NCI-H1092 treated with DMSO at 0.1 percent for 48 hours (cell line): ENCODE measurements around the gene EXOC4.
"Not testable (repeated sequence)": the region's sequence is repeated elsewhere in the genome, so short reads cannot be mapped to it uniquely, and the experiment has no call there.

ENCODE experiments used
- DNase-seq: peaks from one replicate; lab custom pipeline; 2025; lab: John Stamatoyannopoulos, UW

The EXOC4 gene

DNA sequence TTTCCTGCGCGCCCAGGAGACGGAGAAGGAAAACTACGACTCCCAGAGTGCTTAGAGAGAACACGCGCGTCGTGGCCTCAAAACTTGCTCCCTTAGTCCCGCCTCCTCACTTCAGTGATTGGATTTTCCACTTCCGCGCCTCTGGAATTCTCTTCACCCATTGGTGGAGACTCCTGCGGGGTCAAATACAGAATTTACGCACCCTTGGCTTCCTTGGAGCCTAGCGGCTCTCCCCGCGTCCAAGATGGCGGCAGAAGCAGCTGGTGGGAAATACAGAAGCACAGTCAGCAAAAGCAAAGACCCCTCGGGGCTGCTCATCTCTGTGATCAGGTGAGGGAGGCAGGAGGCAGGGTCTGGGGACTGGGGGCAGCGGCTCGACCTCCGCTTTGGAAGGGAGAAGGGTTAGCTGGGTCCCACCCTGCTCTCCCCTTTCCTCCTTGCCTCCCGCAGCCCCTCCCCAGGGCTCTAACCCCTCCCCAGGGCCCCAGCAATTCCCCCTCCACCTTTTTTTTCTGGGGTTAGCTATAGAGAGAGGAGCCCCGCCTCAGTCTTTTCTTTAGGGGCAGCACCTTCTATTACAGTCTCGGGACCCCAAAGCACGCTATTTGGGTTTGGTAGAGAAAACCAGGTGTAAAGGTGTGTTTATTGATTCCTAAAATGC, at the start of gene EXOC4:
Gene EXOC4, plus strand, starts transcription at position 221 of the 661 bp plus-strand sequence.
- DNase-seq, result peak; percentile 99

DNA sequence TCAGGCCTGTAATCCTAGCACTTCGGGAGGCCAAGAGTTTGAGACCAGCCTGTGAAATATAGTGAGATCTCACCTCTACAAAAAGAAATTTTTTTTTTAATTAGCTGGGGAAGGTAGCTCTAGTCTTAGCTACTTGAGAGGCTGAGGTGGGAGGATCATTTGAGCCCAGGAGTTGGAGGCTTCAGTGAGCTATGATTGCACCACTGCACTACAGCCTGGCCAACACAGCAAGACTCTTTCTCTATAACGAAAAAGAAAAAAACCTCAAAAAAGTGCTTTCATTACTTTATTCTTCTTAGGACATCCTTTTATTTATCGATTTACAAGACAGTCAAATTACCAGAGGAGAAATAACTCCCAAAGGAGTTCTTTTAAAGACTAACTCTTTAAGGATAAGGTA, 49.4 kb upstream of the EXOC4 start:
- no peak for DNase-seq

DNA sequence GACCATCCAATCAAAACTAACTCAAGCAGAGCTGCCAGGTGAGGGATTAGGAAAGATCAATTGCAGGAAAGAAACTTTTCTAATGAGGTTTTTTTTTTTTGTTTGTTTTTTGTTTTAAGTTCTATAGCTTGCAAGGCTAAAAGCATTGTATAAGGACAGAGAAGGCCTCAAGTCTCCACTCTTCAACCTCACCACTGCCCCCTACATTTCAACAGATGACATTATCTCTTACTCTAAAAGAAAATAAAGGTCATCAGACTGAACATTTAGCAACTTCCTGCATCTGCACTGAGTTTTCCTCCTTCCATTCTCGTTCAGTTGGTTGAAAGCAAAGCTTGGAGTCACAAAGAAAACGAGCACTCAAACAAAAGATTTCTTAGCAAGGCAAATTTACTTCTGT, 45.2 kb upstream of the EXOC4 start:
- DNase-seq, result no peak

DNA sequence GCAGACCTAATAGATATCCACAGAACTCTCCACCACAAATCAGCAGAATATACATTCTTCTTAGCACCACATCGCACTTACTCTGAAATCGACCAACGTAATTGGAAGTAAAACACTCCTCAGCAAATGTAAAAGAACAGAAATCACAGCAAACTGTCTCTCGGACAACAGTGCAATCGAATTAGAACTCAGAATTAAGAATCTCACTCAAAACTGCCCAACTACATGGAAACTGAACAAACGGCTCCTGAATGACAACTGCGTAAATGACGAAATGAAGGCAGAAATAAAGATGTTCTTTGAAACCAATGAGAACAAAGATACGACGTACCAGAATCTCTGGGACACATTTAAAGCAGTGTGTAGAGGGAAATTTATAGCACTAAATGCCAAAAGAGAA, 42.1 kb upstream of the EXOC4 start:
- not testable (repeated sequence) for DNase-seq

DNA sequence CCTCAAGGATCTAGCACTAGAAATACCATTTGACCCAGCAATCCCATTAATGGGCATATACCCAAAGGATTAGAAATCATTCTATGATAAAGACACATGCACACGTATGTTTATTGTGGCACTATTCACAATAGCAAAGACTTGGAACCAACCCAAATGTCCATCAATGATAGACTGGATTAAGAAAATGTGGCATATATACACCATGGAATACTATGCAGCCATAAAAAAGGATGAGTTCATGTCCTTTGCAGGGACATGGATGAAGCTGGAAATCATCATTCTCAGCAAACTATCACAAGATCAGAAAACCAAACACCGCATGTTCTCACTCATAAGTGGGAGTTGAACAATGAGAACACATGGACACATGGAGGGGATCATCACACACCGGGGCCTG, 39.1 kb upstream of the EXOC4 start:
- not testable (repeated sequence) for DNase-seq

DNA sequence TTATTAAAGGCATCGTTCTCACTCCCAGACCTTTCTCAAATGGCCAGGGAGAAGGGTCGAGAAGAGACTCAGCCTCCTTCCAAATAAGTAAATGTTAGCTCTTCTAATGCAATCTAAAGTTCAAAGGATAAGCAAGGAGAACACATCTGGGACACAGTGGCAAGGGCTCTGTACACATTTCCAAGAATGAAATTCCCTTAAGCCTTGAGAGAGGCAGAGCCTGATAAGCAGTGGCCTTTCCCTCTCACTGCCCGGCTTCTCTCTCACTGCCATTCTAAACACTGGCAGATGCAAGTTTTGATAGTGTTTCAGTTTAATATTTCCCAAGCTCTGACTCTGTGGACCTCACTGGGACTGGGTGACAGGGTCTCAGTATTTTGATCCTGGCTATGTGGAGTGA, 35.1 kb upstream of the EXOC4 start:
- DNase-seq, result no peak

DNA sequence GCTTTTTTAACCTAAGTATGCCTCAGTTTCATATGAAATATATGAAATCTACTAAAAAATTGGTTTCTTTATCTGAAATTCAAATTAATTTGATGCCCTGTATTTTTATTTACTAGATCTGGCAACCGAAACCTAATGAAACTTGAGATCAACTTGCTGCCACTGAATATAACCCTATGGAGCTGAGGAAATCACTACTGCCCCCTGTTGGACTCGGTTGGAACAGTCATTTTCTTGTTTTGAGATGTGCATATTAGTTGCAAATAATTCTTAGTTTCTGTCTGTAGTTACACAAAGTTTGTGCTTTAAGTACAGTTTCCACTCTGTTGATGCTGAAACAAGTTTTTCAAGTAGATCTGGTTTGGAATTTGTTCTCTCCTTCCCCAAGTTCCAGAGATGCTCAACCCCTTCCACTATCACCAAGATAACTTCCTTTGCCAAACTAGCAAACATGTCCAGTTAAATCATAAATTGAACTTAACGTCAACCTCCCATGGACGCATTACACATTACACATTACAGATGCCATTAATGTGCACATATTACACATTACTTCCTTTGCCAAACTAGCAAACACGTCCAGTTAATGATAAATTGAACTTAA, 22.2 kb upstream of the EXOC4 start:
- peak; percentile 77 for DNase-seq

DNA sequence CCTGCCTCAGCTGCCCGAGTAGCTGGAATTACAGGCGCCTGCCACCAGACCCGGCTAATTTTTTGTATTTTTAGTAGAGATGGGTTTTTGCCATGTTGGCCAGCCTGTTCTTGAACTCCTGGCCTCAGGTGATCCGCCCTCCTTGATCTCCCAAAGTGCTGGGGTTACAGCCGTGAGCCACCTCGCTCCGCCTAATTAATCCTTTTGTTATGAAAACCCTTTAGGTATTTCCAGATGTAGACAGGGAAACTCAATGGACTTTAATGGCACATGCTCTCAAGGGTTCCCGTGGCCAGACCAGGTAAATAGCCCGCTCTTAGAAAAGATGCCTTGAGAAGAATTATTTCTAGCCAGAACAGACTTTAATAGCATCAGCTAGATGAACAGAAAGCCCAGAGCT, 19.7 kb upstream of the EXOC4 start:
- no peak for DNase-seq

DNA sequence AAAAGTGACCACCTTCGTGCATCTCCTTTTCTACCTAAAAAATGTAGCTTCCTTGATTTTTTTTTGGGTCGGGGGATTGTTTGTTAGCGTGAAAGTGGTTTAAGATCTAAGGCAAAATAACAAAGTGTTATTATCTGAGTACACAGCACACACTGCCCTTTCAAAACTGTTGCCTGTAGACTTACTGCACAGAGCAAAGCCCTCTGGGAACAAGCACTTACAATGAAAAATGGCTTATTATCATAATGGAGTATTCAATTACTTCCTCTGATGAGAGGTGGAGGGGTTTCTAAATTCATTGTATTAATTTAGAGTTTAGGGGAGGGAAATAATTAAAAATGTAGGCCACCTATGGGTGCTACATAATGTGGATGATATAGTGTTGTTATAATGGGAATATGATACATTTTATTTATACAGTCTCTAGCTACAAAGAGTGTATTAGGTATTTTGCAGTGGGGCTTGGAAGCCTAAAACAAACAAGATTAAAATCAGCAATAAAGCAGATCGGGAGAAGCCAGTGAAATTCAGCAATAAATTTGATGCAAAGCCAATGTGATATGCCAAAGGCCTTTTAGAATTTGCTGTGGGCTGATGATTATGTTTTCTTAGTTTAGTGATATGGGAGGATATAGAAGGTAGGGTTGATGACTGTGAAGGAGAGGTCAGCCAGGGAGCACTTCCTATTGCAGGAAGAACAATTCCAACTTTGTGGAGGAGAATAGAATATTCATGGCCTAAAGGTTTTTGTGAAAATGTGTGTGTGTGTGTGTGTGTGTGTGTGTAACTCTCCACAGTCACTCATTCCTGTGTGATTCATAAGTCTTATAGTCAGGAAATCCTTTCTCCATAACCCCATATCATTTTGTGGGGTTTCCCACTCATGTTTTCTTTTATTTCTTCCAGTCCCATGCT, 17.7 kb upstream of the EXOC4 start:
- peak; percentile 58 for DNase-seq

DNA sequence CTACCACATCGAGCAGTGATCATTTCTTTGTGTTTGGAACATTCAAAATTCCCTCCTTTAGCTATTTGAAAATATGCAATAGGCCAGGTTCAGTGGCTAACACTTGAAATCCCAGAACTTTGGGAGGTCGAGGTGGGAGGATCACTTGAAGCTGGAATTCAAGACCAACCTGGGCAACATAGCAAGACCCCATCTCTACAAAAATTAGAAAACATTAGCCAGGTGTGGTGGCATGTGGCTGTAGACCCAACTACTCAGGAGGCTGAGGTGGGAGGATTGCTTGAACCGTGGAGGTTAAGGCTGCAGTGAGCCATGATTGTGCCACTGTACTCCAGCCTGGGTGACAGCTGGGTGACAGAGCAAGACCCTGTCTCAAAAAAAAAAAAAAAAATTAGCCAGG, 15.3 kb upstream of the EXOC4 start:
- DNase-seq, result no peak

DNA sequence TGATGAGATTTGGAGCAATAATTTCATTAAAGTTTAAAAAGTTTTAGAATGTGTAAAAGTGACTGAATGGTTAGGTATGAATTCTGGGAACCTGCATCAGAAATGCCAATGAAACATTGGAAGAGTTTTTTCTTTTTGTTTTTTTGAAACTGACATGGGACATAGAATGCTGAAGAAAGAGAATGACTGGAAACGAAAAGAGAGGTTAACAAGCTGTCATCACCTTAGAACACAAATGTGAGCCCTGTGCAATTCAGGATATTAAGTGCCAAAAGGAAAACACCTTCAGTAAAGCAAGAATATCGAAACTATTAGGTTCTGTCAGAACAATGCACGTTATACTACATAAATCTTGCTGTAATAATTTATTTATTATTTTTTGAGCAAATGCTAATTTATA, 12.6 kb upstream of the EXOC4 start:
- DNase-seq, result no peak

DNA sequence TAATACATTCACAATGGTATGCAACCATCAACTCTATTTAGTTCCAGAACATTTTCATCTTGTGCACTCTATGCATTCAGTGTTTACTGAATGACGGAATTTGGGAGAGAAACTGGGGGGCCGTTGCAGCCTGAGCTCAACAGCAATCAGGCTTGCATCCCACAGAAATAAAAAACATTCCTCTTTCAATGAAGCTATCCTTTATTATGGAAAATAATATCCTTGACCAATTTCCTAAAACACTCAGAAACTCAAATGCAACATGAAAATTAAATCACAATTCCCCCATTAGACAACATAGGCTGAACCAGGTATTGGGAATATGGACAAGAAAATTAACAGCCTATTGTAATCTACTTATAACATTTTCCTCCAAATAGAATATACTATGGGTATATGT, 6.3 kb upstream of the EXOC4 start:
- DNase-seq, result no peak

DNA sequence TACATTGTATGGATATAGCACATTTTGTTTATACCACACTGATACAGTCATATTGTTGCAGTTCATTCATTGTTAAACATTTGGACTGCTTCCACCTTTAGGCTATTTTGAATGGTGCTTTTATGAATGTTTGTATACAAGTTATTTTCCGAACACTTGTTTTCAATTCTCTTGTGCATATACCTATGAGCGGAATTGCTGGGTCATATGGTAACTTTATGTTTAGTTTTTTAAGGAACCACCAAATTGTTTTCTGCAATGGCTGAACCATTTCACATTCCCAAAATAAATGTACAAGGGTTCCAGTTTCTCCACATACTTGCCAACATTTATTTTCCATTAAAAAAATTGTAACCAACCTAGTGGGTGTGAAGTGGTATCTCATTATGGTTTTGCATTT, 4.0 kb upstream of the EXOC4 start:
- DNase-seq, result no peak

DNA sequence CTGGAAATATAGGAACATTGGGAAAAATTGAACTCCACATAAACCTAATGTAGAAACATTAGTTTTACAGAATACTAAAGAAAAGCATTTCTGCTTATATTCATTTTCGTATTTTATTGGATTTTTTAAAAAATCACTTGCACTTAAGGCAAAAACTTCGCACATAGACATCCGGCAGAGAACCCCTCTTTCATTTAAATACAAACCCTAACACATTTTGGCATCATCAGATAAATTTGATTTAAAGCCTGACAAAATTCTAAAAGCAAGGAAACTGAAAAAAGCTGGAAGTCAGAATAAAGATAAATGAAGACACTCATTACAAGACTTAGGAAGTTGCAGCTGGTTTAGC, 396 bp upstream of the EXOC4 start:
- no peak for DNase-seq

DNA sequence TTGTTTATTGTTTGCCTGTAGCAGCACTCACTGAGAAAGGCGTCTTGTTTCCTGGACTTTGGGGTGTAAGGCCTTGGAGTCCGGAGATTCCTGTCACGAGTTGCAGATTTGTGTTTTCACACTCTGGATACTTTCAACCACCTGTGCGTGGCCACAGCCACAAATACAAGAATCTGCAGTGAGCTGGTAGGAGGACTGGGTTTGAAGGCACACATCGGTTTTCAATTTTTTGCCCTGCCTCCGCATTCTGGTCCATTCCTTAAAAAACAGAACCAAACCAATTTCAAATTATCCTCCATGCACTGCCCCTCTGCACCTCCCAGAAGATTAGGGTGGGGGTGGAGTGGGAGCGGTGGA, 619 bp downstream of the EXOC4 start:
- no peak for DNase-seq

DNA sequence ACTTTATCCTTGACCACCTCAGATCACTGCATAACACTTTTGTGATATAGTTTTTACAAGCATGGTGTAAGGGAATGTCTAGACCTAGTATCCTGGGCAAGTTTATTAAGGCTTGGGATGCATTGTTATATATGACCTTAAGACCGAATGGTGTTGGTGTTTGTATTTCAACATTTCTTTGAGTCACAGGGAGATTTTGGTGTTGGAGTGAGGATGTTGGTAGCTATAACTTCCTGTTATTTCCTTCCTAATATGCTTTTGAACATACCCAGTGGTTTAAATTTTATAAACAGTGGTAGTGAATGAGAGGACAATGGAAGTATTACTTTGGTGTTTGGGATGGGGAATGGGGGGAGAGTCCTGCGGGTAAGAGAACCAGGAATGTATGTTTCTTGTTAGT, 2.6 kb downstream of the EXOC4 start:
- no peak for DNase-seq

DNA sequence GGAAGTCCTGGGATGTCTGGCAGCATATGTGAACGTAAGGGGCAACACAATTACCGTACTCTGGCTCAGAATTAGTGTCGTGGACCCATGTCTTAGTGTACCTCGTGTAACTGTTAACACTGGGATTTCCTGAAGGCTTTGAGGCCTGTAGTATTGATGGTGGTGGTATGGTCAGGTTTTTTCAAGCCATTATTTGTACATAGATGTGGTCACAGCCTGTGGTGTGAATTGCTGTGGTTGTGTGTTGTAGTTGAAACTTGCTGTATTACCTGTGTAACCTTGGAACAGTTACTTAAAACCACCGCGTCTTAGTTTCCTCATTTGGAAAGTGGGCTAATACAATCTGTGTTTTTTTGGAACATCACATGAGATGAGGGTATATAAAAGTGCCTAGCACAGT, 5.3 kb downstream of the EXOC4 start:
- no peak for DNase-seq

DNA sequence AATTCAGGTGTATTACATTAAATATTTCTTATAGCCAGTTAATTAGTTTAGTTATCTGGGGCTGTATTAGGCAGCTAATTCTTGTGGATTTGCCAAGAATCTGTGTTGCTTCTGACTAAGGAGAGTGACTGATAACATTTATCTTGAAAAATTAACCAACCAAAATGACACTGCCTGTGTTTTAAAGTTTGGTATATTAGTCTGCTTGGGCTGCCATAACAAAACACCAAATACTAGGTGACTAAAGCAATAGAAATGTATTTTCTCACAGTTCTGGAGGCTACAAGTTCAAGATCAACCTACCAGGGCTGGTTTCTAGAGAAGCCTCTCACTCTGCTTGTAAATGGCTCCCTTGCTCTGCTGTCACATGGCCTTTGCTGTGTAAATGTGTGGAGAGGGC, 12.9 kb downstream of the EXOC4 start:
- no peak for DNase-seq

DNA sequence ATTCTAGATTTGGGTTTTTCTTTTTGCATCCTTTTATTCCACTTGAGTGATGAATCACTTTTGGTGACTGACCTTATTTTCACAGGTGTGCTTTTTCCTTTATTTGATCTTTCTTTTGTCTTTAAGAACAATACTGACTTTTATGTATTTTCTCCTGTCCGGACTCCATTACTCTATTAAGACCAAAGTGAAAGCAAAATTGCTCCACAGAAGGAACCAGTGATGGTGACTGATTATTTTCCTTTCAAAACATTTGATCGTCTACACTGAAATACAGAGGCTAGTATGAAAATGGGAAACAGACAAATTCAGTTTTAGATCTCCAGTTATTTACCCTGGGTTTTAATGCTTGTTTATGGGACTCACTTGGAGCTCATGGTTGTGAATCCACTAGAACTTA, 15.5 kb downstream of the EXOC4 start:
- DNase-seq, result no peak

DNA sequence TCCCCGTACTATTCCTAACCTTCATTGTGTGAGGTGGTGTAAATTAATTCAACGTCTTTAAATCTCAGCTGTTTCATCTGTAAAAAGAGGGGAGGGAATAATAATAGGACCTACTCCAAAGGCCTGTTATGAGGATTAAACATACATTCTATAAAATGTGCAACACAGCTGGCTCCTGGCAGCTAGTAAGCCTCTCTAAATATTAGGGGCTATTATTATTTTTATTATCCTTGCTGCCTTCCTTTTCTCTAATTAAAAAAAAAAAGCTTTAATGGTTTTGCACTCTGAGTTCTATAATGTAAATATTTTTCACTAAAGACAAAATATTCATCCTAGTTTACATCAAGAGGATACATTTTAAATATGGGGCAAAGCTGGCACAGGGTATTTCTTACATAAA, 19.5 kb downstream of the EXOC4 start:
- DNase-seq, result no peak

DNA sequence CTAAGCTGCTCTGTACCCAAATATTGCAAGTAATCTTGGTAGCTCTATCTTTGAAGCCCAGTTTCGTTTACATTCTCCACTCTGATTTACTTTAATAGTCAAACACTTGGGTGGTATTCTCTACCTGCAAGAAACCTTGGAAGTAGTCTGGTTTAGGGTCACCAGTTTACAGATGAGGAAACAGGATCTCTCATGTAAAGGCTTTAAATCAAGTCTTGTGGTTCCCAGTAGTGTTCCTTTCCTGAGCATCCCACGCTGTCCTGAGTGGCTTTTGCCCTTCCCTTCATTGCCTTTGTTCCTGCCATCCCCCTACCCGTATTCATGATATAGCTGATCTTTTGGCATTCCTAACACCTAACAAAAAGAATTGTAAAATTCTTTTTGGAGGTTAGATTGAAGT, 20.3 kb downstream of the EXOC4 start:
- DNase-seq, result no peak

DNA sequence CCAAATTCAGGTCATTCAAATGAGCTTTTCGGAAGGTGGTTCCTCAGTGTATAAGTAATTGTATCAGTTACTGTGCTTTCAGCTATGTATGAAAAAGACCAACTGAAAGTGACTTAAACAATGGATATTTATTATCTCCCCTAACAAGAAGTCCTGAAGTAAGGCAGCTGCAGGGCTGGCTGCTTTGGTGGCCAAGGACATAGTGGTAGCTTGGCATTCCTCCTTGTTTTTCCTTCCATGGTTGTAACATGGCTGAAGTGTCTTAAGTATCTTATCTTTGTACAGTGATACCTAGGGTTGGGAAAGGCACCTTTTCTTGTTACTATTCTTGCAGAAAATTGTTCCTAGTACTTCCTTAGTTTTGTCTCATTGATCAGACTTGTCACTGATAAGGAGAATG, 21.4 kb downstream of the EXOC4 start:
- DNase-seq, result no peak

DNA sequence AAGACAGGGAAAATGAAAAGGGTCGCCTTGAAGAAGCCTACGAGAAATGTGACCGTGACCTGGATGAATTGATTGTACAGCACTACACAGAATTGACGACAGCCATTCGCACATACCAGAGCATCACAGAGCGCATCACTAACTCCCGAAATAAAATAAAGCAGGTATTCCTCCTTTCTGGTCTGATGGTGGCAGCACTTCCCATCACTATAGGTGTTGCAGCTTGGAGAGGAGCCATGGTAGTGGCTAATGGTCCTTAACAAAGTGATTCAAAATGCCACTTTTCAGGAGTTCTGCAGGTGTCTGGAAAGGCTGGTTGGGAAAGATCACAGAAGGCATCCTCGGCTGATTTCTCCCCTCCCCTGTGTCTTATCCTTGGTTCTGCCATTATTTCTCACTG, 22.1 kb downstream of the EXOC4 start:
- no peak for DNase-seq
